Pericardium fibroblast (primary cell): Measurements from ENCODE around the gene LCE2B. TPM values are rescaled to one million over a fixed set of nuclear protein-coding genes. Genes with fewer than 3 reads are reported as not detected.

Source experiments
- total RNA-seq: library from RNA; depleted of rRNA; stranded (reverse); fragments of >200 nt; gene quantifications from 2 replicates; pipeline ENCODE4 v1.2.3, GENCODE V29; 2015

Gene LCE2B, protein sequence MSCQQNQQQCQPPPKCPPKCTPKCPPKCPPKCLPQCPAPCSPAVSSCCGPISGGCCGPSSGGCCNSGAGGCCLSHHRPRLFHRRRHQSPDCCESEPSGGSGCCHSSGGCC
- total RNA-seq: not detected in 2 replicates

DNA sequence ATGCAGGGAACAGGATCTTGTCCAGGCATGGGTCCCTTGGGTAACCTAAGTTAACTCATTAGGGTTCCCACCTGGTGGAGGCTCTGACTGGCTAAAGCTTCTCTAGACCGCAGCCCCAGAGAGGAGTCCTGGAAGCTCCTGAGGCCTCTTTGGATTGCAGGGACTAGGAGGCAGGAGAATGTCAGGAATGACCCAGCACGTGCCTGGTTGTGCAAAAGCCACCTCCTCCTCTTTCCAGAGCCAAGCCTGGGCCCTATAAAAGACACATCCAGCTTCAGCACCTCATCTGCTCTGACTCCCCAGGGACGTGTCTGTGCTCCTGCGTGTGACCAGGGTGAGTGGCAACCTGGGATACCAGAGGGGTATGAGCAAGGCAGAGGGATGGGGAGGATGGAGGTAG, at the start of gene LCE2B:
LCE2B (plus strand) TSS at position 301 of the 400 bp plus-strand sequence. CDS start 721 bp downstream, outside the sequence.

DNA sequence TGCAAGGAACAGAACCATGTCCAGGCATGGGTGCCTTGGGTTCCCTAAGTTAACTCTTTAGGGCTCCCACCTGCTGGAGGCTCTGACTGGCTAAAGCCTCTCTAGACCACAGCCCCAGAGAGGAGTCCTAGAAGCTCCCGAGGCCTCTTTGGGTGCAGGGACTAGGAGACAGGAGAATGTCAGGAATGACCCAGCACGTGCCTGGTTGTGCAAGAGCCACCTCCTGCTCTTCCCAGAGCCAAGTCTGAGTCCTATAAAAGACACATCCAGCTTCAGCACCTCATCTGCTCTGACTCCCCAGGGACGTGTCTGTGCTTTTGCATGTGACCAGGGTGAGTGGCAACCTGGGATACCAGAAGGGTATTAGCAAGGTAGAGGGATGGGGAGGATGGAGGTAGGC, 22.8 kb upstream of the LCE2B start, which contains the start of gene LCE2D:
LCE2D (plus strand) TSS at position 283 of the 400 bp plus-strand sequence. CDS start 726 bp downstream, outside the sequence.

DNA sequence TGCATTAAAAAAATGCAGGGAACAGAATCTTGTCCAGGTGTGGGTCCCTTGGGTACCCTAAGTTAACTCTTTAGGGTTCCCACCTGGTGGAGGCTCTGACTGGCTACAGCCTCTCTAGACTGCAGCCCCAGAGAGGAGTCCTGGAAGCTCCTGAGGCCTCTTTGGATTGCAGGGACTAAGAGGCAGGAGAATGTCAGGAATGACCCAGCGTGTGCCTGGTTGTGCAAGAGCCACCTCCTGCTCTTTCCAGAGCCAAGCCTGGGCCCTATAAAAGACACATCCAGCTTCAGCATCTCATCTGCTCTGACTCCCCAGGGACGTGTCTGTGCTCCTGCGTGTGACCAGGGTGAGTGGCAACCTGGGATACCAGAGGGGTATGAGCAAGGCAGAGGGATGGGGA, 10.9 kb upstream of the LCE2B start, which contains the start of gene LCE2C:
LCE2C (plus strand) TSS at position 297 of the 400 bp plus-strand sequence. CDS start 737 bp downstream, outside the sequence.

DNA sequence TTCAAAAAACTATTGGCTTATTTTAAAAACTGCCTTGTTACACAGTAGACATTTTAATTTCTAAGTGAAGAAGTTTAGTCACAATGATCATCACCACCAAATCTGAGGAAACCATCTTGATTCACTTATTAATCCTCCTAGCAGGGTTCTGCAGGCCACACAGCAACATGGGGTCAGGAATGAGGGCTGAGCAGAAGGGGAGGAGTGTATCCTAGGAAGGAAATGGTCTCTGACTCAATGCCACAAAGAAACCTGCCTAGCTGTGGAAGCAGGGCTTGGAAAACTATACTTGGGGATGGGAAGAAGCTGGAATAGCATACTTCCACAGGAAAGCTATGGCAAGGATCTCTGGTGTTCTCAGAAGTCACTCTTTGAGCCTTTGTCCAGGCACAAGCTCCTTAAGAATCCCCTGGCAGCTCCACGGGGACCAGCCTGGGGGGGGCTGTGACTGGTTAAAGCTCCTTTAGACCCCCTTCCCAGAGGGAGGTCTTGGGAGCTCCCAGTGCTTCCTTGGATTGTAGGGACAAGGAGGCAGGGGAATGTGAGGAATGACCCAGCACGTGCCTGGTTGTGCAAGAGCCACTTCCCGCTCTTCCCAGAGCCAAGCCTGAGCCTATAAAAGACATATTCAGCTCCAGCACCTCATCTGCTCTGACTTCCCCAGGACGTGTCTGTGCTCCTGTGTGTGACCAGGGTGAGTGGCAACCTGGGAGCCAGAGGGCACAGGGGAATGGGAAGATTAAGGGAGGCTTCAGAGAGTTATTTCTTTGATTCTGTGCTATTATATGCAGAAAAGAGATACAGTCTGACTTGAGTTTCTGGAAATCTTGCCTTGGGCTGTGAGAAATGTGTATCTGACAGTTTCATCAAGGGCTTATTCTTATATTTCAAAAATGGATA, 12.0 kb downstream of the LCE2B start, which contains the start of gene LCE2A:
LCE2A (plus strand) TSS at position 645 of the 900 bp plus-strand sequence. CDS start 557 bp downstream, outside the sequence.

DNA sequence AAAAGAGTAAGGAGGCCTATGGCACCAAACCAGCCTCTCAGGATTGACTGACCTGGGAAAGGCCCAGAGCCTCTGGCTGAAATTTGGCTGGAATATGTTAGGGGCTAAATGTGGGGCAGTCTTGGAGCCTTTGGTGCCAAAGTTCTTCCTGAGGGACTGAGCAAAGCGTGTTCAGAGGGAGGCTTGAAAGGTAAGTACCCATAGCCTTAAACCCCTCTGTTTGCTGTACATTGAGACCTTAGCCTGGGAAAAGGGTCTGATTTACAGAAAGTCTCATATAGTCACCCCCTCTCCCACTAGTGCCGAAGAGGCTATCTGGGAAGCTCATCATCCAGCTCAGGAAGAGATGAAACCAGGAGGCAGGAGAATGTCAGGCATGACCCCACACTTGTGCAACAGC, 21.9 kb downstream of the LCE2B start, which contains the start of gene LCE4A:
LCE4A (plus strand) TSS at position 301 of the 400 bp plus-strand sequence. CDS start 916 bp downstream, outside the sequence.

Other genes starting within 250 kb of the LCE2B start
- not detected in 2 replicates for gene LCE5A, start 175.3 kb upstream of the LCE2B start, total RNA-seq
- gene CRCT1, start 171.6 kb upstream of the LCE2B start, total RNA-seq: not detected in 2 replicates
- gene LCE3E, start 119.3 kb upstream of the LCE2B start, total RNA-seq: not detected in 2 replicates
- not detected in 2 replicates for gene LCE3D, start 105.6 kb upstream of the LCE2B start, total RNA-seq
- not detected in 2 replicates for gene LCE3C, start 85.9 kb upstream of the LCE2B start, total RNA-seq
- gene LCE3B, start 72.3 kb upstream of the LCE2B start, total RNA-seq: not detected in 2 replicates
- not detected in 2 replicates for gene LCE3A, start 63.0 kb upstream of the LCE2B start, total RNA-seq
- not detected in 2 replicates for gene LCE2D, start 22.7 kb upstream of the LCE2B start, total RNA-seq
- not detected in 2 replicates for gene LCE2C, start 10.8 kb upstream of the LCE2B start, total RNA-seq
- gene LCE2A, start 12.2 kb downstream of the LCE2B start, total RNA-seq: not detected in 2 replicates
- gene LCE4A, start 22.0 kb downstream of the LCE2B start, total RNA-seq: not detected in 2 replicates
- not detected in 2 replicates for gene KPRP, start 71.9 kb downstream of the LCE2B start, total RNA-seq
- not detected in 2 replicates for gene LCE1F, start 89.0 kb downstream of the LCE2B start, total RNA-seq
- gene LCE1E, start 100.1 kb downstream of the LCE2B start, total RNA-seq: not detected in 2 replicates
- gene LCE1D, start 110.6 kb downstream of the LCE2B start, total RNA-seq: not detected in 2 replicates
- gene LCE1C, start 120.5 kb downstream of the LCE2B start, total RNA-seq: not detected in 2 replicates
- not detected in 2 replicates for gene LCE1B, start 125.8 kb downstream of the LCE2B start, total RNA-seq
- gene LCE1A, start 141.3 kb downstream of the LCE2B start, total RNA-seq: not detected in 2 replicates
- gene LCE6A, start 156.7 kb downstream of the LCE2B start, total RNA-seq: not detected in 2 replicates
- gene LCE7A, start 173.9 kb downstream of the LCE2B start, total RNA-seq: not detected in 2 replicates
- not detected in 2 replicates for gene SMCP, start 192.2 kb downstream of the LCE2B start, total RNA-seq
- gene IVL, start 222.4 kb downstream of the LCE2B start, total RNA-seq: not detected in 2 replicates